Loucy (cell line): ENCODE data around the gene ARRDC3.

ENCODE experiments used
- EZH2phosphoT487 ChIP-seq: fragments of 200-600 bp; IDR thresholded peaks from 2 replicates; pipeline ENCODE4 v1.6.1; 2018; ENCODE audit warnings: antibody characterized with exemption, mild to moderate bottlenecking, moderate library complexity, borderline replicate concordance
- TF ChIP-seq, protein P1 (sequence below): fragments of 200-600 bp; sonication (generic); conservative IDR thresholded peaks from 2 replicates; pipeline ENCODE4 v1.5.1; 2014; ENCODE audit warnings: mild to moderate bottlenecking, antibody characterized with exemption, low read length

DNA sequence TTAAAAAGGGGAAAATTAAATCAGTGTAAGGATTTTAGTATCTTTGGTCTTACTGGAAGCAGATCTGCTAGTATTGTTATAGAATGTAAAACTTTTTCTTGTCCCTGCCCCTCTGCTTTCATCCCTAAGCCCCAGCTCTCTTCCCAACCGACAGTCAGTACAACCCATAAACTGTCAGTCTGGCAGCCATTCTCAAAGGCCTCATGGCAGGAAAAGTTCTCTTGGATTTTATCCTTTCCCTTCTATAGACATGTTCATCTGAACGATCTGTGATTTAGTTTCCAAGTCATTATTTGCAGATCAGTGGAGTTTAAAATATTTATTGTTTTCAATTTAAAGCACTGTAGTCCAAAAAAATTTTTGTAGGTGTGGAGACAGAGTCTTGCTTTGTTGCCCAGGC, 39.2 kb downstream of the ARRDC3 start:
- TF ChIP-seq, protein P1, sequence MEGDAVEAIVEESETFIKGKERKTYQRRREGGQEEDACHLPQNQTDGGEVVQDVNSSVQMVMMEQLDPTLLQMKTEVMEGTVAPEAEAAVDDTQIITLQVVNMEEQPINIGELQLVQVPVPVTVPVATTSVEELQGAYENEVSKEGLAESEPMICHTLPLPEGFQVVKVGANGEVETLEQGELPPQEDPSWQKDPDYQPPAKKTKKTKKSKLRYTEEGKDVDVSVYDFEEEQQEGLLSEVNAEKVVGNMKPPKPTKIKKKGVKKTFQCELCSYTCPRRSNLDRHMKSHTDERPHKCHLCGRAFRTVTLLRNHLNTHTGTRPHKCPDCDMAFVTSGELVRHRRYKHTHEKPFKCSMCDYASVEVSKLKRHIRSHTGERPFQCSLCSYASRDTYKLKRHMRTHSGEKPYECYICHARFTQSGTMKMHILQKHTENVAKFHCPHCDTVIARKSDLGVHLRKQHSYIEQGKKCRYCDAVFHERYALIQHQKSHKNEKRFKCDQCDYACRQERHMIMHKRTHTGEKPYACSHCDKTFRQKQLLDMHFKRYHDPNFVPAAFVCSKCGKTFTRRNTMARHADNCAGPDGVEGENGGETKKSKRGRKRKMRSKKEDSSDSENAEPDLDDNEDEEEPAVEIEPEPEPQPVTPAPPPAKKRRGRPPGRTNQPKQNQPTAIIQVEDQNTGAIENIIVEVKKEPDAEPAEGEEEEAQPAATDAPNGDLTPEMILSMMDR = no peak
- TF ChIP-seq EZH2phosphoT487 = no peak
